A549 (cell line): ENCODE measurements around the gene PRKD2.

Experiments used
- CHD2 ChIP-seq: fragments of 150-350 bp; IDR thresholded peaks from 2 replicates; pipeline ENCODE4 v1.6.1; 2014; ENCODE audit warnings: low read length; ENCODE audit not compliant: partially characterized antibody
- CTCF ChIP-seq: fragments of >200 bp; sonication (Bioruptor Twin); formaldehyde crosslinking; IDR thresholded peaks from 3 replicates; pipeline ENCODE4 v1.5.1; 2016
- HOXA7 ChIP-seq: fragments of 250-450 bp; sonication (Bioruptor Pico); IDR thresholded peaks from 2 replicates; pipeline ENCODE4 v1.5.0; 2020; ENCODE audit warnings: mild to moderate bottlenecking, moderate library complexity
- MAFK ChIP-seq: fragments of 450-650 bp; IDR thresholded peaks from 2 replicates; pipeline ENCODE4 v1.6.1; 2014; ENCODE audit not compliant: partially characterized antibody
- RAD21 ChIP-seq, 2 experiments: fragments of >200 bp in 1 of 2; sonication (Bioruptor Twin) in 1 of 2; formaldehyde crosslinking in 1 of 2; IDR thresholded peaks in 1 of 2; conservative IDR thresholded peaks in 1 of 2; 2 replicates in 1 of 2; 3 replicates in 1 of 2; pipeline ENCODE4 v1.6.1; 2012 to 2018; ENCODE audit warnings: inconsistent platforms in 1 of 2
- RCOR1 ChIP-seq: fragments of 150-350 bp; IDR thresholded peaks from 2 replicates; pipeline ENCODE4 v1.6.1; 2014; ENCODE audit warnings: antibody characterized with exemption, low read length, low read depth
- ZSCAN20 ChIP-seq: fragments of 250-450 bp; sonication (Bioruptor Pico); IDR thresholded peaks from 2 replicates; pipeline ENCODE4 v1.8.0; 2022; ENCODE audit warnings: mild to moderate bottlenecking, moderate library complexity

- TF ChIP-seq CTCF: no peak
- no peak for TF ChIP-seq RCOR1
- no peak for TF ChIP-seq HOXA7 (CRISPR knock-in tag)
- no peak for TF ChIP-seq CHD2
- no peak for TF ChIP-seq MAFK
- no peak for TF ChIP-seq ZSCAN20 (CRISPR knock-in tag)
- TF ChIP-seq RAD21 (conservative IDR thresholded peaks at IDR 0.05 in 1 of 2, IDR thresholded peaks at IDR 0.05 in 1 of 2): no peak
Observed at GRCh38 chr19:46730595-46730994, 13.7 kb upstream of the PRKD2 start.
